Fibroblast of mammary gland (primary cell): ENCODE measurements around the gene INTS6L.
A peak's percentile ranks its signal among the peaks of the same experiment; 100 is the strongest.

Source experiments
- DNase-seq: peaks from one replicate; pipeline ENCODE4 v3.0.0-alpha.2; 2010; ENCODE audit warnings: low read depth
- H3K4me3 ChIP-seq: 2 replicates; pipeline ENCODE4 v1.5.1; 2011; ENCODE audit warnings: low read depth, mild to moderate bottlenecking, low read length, moderate library complexity; ENCODE audit not compliant: control insufficient read depth
- CTCF ChIP-seq: conservative IDR thresholded peaks from 2 replicates; pipeline ENCODE4 v1.5.1; 2011; ENCODE audit warnings: low read depth, low read length, inconsistent platforms; ENCODE audit not compliant: control insufficient read depth, insufficient read depth

INTS6L gene

GRCh38 chrX:135520022-135520552 is 373 bp upstream of the INTS6L start:
- peak; percentile 39 for DNase-seq
- no peak for TF ChIP-seq CTCF
- peak overlapping the region; percentile 59 for H3K4me3 ChIP-seq

GRCh38 chrX:135521405-135522131 is 1.1 kb downstream of the INTS6L start:
- DNase-seq = peak; percentile 85
- no peak for TF ChIP-seq CTCF
- peak overlapping the region; percentile 59 for H3K4me3 ChIP-seq

GRCh38 chrX:135522132-135522530 is 1.7 kb downstream of the INTS6L start:
- H3K4me3 ChIP-seq = peak overlapping the region; percentile 53
- no peak for TF ChIP-seq CTCF
- DNase-seq = no peak

GRCh38 chrX:135522878-135523693 is 2.6 kb downstream of the INTS6L start:
- TF ChIP-seq CTCF = no peak
- DNase-seq = no peak
- H3K4me3 ChIP-seq = no peak overlapping the region

GRCh38 chrX:135528254-135528653 is 7.8 kb downstream of the INTS6L start:
- TF ChIP-seq CTCF = no peak
- no peak for DNase-seq
- no peak overlapping the region for H3K4me3 ChIP-seq

GRCh38 chrX:135528756-135529155 is 8.3 kb downstream of the INTS6L start:
- no peak overlapping the region for H3K4me3 ChIP-seq
- no peak for DNase-seq
- TF ChIP-seq CTCF = no peak
